Testis (tissue), 3 donors: Measurements from ENCODE around the gene CAPN7. TPM values are rescaled to one million over a fixed set of nuclear protein-coding genes. Genes with fewer than 3 reads are reported as not detected.

ENCODE experiments used
- DNase-seq: peaks from one replicate; pipeline ENCODE4 v3.0.0-alpha.2; 2019
- H3K27ac ChIP-seq, 2 donors: fragments of 200-600 bp; sonication (generic); one replicate each; pipeline ENCODE4 v1.5.1; 2019
- H3K27me3 ChIP-seq: fragments of 200-600 bp; sonication (generic); one replicate; pipeline ENCODE4 v1.5.1; 2019
- H3K36me3 ChIP-seq: fragments of 200-600 bp; sonication (generic); one replicate; pipeline ENCODE4 v1.5.1; 2017; ENCODE audit warnings: low read depth; ENCODE audit errors: missing control alignments
- H3K4me1 ChIP-seq: fragments of 200-600 bp; sonication (generic); one replicate; pipeline ENCODE4 v1.5.1; 2019
- H3K4me3 ChIP-seq, 2 donors: fragments of 200-600 bp; sonication (generic); one replicate each; pipeline ENCODE4 v1.5.1; 2017 to 2019
- H3K9me3 ChIP-seq: fragments of 200-600 bp; sonication (generic); one replicate; pipeline ENCODE4 v1.5.1; 2017
- CTCF ChIP-seq, 3 experiments: fragments of 450-650 bp in 2 of 3; fragments of 200-600 bp in 1 of 3; sonication (generic) in 1 of 3; IDR thresholded peaks; one replicate each; pipeline ENCODE4 v1.5.1; 2016 to 2019; ENCODE audit warnings: antibody characterized with exemption in 3 of 3, mild to moderate bottlenecking in 2 of 3, moderate library complexity in 1 of 3
- POLR2A ChIP-seq: fragments of 450-650 bp; IDR thresholded peaks from one replicate; pipeline ENCODE4 v1.6.1; 2017; ENCODE audit warnings: antibody characterized with exemption, mild to moderate bottlenecking, moderate library complexity
- WGBS, 2 donors: methylation state at CpG; one replicate each; pipeline ENCODE4 v1.1.5; 2018; 5-methylcytosine and 5-hydroxymethylcytosine counted together
- intact Hi-C: fragments of 100-400 bp; cut with DNase I; formaldehyde crosslinking; loops from one replicate; pipeline ENCODE4 v1.15.1; 2023; ENCODE audit warnings: low total_unique reads
- polyA plus RNA-seq: library from polyadenylated mRNA; stranded (reverse); fragments of 350-450 nt; fragmentation: Illumina TruSeq; extraction: RNeasy Lipid Tissue Mini Kit (QIAGEN cat#74804); gene quantifications from one replicate; pipeline ENCODE4 v1.2.3, GENCODE V29; 2014; ENCODE audit warnings: low read depth, low replicate concordance; ENCODE audit not compliant: insufficient read depth
- total RNA-seq, 2 donors: library from RNA; depleted of rRNA; stranded (reverse); fragments of >200 nt; gene quantifications; one replicate each; pipeline ENCODE4 v1.2.3, GENCODE V29; 2016

The CAPN7 gene
- total and polyA plus RNA-seq, 3 donors from 2014 or later, result 31.0 to 94.7 (median 79.3) TPM

DNA sequence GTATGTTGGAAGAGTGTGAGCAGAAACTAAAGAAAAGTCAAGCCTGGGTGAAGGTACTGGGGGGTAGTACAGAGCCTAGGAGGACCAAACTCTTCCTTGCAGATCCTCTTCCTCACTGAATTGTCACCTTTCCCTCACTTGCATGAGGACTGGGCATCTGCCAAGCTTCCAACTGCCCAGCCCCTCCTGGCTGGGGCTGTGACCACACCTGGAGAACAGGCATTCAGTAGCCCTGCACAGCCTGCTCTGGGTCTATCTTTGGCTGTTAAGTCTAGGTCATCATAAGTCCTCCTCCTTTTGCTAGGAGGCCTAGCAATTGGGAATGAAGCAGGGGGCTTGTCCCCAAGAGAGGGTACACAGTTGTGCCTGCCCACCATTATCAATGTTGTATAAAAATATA lies 55.2 kb downstream of the CAPN7 start:
- Histone ChIP-seq H3K27ac (no peak overlapping the region), H3K36me3 (no peaks in the 10 kb centered on the region)
- no peak for DNase-seq

DNA sequence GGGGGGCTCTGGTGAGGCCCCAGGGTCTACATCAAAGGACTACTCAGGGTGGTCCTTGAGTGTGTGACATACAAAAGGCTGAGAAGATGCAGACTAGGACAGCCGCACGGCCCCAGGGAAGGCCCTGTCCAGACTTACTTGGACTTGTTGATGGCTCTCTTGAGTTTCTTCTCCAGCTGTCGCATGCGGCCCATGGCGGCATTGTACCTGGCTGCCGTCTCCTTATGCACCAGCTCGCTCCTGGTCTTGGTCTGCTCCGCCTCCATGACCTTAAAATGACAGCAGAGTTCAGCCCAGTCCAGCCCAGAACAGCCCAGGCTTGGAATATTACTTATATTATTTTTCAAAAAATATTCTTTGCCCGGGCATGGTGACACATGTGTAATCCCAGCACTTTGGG lies 56.0 kb downstream of the CAPN7 start:
- WGBS, 2 donors, result 93% methylated on average over 5 to 9 of the region's 9 CpGs
- H3K27me3 ChIP-seq, result no peaks in the 10 kb centered on the region
- TF ChIP-seq POLR2A (no peak), CTCF (IDR thresholded peaks at IDR 0.05) (no peak)
- H3K4me1 ChIP-seq, result peaks cover 21% of the 10 kb centered on the region
- no peaks in the 10 kb centered on the region for H3K36me3 ChIP-seq
- H3K4me3 ChIP-seq, result no peak overlapping the region
- DNase-seq, result no peak
- intact Hi-C loops, result loop anchor here (10.0 kb wide), 1 partner anchor 113 kb away; no protein-coding TSS in a partner anchor
- no peaks in the 10 kb centered on the region for H3K9me3 ChIP-seq
- H3K27ac ChIP-seq, result no peak overlapping the region

More for the DNA sequence above, 55.2 kb downstream of the CAPN7 start:
- H3K4me1 ChIP-seq, result peaks cover 13% of the 10 kb centered on the region
- H3K27me3 ChIP-seq, result no peaks in the 10 kb centered on the region
- no peak overlapping the region for H3K4me3 ChIP-seq
- H3K9me3 ChIP-seq, result no peaks in the 10 kb centered on the region
- no peak for TF ChIP-seq CTCF (IDR thresholded peaks at IDR 0.05)
- no peak for TF ChIP-seq POLR2A
- intact Hi-C loops, result loop anchor here (10.0 kb wide), 1 partner anchor 114 kb away; no protein-coding TSS in a partner anchor

- peaks cover 30% of the 10 kb centered on the region for H3K4me1 ChIP-seq
- intact Hi-C loops, result loop anchor here (10.0 kb wide), 1 partner anchor 112 kb away; no protein-coding TSS in a partner anchor
- no peak overlapping the region for H3K4me3 ChIP-seq
- 85 to 91% methylated on average over 4 of the region's 4 CpGs for WGBS, 2 donors
- no peaks in the 10 kb centered on the region for H3K36me3 ChIP-seq
- TF ChIP-seq POLR2A (no peak), CTCF (IDR thresholded peaks at IDR 0.05) (no peak)
- H3K27me3 ChIP-seq, result no peaks in the 10 kb centered on the region
- DNase-seq, result no peak
- no peaks in the 10 kb centered on the region for H3K9me3 ChIP-seq
- peak overlapping the region; percentile 4 to 74 for H3K27ac ChIP-seq
Measured at GRCh38 chr3:15263120-15263519, 57.1 kb downstream of the CAPN7 start.

- intact Hi-C loops, result loop anchor here (10.0 kb wide), 1 partner anchor 111 kb away; no protein-coding TSS in a partner anchor
- DNase-seq, result no peak
- Histone ChIP-seq H3K36me3 (no peaks in the 10 kb centered on the region), H3K4me1 (peaks cover 33% of the 10 kb centered on the region), H3K9me3 (no peaks in the 10 kb centered on the region), H3K27ac (peak overlapping the region; percentile 40 to 74), H3K4me3 (no peak overlapping the region), H3K27me3 (no peaks in the 10 kb centered on the region)
- WGBS, 2 donors, result 42 to 59% methylated on average over 2 of the region's 2 CpGs
- TF ChIP-seq CTCF (IDR thresholded peaks at IDR 0.05) (no peak), POLR2A (no peak)
Measured at GRCh38 chr3:15263926-15264325, 57.9 kb downstream of the CAPN7 start.

- Histone ChIP-seq H3K4me3 (no peak overlapping the region), H3K36me3 (no peaks in the 10 kb centered on the region), H3K27me3 (no peaks in the 10 kb centered on the region), H3K9me3 (no peaks in the 10 kb centered on the region), H3K27ac (peak overlapping the region; percentile 40 to 74), H3K4me1 (peaks cover 33% of the 10 kb centered on the region)
- no peak for DNase-seq
- TF ChIP-seq POLR2A (no peak), CTCF (IDR thresholded peaks at IDR 0.05) (no peak)
- intact Hi-C loops, result loop anchor here (10.0 kb wide), 1 partner anchor 110 kb away; no protein-coding TSS in a partner anchor
- 54% methylated on average over 2 of the region's 2 CpGs for WGBS, 2 donors
Measured at GRCh38 chr3:15264486-15264885, 58.4 kb downstream of the CAPN7 start.
